ENCODE measurements around the gene HSPA12B.

HSPA12B gene

DNA sequence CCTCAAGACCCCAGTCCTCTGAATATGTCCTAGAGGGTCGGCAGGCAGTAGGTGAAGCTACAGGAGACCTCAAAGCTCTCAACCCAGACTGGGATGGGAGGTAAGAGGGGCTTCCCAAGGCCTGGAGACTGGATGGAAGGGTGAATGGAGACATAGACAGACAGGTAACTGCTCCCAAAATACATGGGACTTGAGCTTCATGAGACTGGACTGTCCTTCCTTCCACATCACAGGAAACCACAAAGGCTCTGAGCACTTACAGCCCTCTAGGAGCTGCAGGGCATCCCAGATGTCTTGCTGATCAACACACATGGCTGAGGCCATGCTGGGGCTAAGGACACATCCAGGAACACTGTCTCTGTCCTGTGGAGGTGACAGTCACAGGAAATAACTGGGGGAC, 11.6 kb downstream of the HSPA12B start:
- TF ChIP-seq, protein P1, sequence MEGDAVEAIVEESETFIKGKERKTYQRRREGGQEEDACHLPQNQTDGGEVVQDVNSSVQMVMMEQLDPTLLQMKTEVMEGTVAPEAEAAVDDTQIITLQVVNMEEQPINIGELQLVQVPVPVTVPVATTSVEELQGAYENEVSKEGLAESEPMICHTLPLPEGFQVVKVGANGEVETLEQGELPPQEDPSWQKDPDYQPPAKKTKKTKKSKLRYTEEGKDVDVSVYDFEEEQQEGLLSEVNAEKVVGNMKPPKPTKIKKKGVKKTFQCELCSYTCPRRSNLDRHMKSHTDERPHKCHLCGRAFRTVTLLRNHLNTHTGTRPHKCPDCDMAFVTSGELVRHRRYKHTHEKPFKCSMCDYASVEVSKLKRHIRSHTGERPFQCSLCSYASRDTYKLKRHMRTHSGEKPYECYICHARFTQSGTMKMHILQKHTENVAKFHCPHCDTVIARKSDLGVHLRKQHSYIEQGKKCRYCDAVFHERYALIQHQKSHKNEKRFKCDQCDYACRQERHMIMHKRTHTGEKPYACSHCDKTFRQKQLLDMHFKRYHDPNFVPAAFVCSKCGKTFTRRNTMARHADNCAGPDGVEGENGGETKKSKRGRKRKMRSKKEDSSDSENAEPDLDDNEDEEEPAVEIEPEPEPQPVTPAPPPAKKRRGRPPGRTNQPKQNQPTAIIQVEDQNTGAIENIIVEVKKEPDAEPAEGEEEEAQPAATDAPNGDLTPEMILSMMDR (conservative IDR thresholded peaks at IDR 0.05), result no peak
- TF ChIP-seq ZFX (IDR thresholded peaks at IDR 0.05), result no peak

DNA sequence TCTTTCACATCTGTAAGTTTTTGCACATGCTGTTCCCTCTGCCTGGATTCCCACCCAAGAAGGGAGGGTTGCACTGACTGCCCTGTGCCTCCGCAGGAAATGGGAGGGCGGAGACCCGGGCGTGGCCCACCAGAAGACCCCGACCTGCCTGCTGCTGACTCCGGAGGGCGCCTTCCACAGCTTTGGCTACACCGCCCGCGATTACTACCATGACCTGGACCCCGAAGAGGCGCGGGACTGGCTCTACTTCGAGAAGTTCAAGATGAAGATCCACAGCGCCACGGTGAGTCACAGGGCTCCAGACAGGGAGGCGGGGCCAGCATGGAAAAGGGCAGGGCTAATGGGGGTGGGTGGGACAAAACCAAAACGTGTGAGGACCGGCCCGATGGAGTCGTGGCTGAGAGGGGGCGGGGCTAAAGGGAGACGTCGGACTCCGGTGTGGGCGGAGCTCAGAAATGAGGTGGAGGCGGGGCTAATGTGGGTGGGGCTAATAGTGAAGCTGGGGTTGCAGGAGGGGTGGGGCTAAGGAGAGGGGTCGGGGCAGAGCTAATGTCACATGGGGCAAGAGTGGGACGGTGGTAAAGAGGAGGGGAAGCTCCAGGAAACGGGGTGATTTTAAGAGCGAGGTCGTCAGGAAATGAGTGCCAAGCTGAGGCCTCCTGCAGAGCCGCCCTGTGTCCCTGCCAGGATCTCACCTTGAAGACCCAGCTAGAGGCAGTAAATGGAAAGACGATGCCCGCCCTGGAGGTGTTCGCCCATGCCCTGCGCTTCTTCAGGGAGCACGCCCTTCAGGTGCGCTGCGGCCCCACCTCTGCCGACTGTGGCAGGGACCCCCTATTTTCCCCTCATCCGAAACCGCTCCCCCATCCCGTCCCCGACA, 12.6 kb downstream of the HSPA12B start:
- TF ChIP-seq, protein P1 (conservative IDR thresholded peaks at IDR 0.05), result no peak
- no peak for TF ChIP-seq ZFX (IDR thresholded peaks at IDR 0.05)
- no peak overlapping the region for H3K27ac ChIP-seq

More for the DNA sequence above, 11.6 kb downstream of the HSPA12B start:
- no peak overlapping the region for H3K27ac ChIP-seq

DNA sequence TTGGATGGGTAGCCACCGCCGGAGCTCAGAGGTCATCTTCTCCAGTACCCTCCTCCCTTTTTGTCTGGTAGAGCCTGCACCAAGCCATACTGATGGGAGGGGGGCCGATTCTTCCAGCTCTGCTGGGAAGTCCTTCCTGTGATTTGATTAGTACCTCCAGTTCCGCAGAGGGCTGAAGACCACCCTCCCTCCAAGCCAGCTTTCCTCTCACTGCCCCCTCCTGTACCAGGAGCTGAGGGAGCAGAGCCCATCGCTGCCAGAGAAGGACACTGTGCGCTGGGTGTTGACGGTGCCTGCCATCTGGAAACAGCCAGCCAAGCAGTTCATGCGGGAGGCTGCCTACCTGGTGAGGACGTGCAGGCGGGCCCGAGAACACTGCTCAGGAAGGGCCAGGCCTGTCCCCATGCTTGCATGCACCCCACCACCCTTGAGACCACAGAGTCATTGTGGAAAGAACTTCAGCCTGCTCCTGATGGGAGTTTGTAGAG, 13.2 kb downstream of the HSPA12B start:
- no peak overlapping the region for H3K27ac ChIP-seq
- TF ChIP-seq, protein P1 (conservative IDR thresholded peaks at IDR 0.05), result no peak
- no peak for TF ChIP-seq ZFX (IDR thresholded peaks at IDR 0.05)

DNA sequence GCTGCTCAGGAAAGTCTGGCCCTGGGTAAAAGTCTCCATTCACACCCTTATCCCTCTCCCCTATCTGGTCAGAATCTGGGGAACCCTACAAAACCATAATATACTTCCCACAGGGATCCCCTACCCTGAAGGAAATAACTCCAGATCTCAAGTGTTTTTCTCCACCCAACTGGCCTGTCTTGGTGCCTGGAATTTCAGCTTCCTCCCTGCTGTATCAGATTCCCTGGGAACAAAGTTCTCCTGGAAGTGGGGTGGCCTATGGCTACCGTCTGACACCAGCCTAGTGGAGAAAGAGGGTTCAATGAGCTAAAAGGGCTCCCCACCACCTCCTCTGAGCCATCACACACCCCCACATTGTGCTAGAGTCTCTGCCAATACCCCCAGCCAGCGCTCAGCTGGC, 15.0 kb downstream of the HSPA12B start:
- H3K27ac ChIP-seq, result no peak overlapping the region
- no peak for TF ChIP-seq ZFX (IDR thresholded peaks at IDR 0.05)
- TF ChIP-seq, protein P1 (conservative IDR thresholded peaks at IDR 0.05), result no peak

DNA sequence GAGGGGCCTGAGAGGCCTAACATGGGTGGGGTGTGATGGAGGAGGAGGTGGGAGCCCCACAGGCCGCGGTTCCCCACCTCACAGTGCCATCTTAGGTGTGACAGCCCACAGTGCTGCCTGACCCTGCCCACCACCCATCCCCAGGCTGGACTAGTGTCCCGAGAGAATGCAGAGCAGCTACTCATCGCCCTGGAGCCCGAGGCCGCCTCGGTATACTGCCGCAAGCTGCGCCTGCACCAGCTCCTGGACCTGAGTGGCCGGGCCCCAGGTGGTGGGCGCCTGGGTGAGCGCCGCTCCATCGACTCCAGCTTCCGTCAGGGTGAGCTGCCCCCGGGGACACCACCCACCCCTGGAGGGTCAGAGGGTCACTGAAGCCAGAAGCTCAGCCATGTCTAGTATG, 15.6 kb downstream of the HSPA12B start:
- TF ChIP-seq ZFX (IDR thresholded peaks at IDR 0.05), result no peak
- TF ChIP-seq, protein P1 (conservative IDR thresholded peaks at IDR 0.05), result no peak
- no peak overlapping the region for H3K27ac ChIP-seq

DNA sequence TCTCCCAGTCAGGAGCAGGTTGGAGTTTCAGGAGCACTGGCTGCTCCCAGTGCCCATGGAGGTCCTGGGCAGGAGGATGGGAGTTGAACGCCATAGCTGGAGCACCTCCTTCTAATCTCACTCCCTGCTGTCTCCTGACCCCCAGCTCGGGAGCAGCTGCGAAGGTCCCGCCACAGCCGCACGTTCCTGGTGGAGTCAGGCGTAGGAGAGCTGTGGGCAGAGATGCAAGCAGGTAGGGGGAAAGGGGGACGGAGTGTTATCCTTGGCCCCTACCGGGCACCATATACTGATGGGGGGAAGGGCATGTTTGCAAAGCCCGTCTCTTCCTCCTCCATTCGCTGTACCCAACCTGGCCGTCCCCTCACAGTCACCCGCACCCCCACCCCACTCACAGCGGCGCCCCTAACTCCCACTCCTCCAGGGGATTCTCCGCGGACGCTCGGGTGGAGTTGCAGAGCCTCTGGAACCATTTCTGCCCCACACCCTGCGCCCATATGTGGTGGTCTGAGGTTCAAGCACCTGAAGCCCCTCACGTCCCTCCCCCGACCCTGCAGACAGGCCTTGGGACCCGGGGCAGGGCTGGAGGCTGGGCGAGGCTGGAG, 16.7 kb downstream of the HSPA12B start:
- no peak for TF ChIP-seq ZFX (IDR thresholded peaks at IDR 0.05)
- TF ChIP-seq, protein P1 (conservative IDR thresholded peaks at IDR 0.05), result no peak
- no peak overlapping the region for H3K27ac ChIP-seq
